Mesendoderm (in vitro differentiated cells): Measurements from ENCODE around the gene CTIF.

Experiments used
- DNase-seq: peaks from one replicate; pipeline ENCODE4 v3.0.0; 2013
- H2AK5ac ChIP-seq: 2 replicates; pipeline ENCODE4 v1.6.1; 2013; ENCODE audit warnings: low read length, inconsistent platforms
- H2BK120ac ChIP-seq: 2 replicates; pipeline ENCODE4 v1.6.1; 2013; ENCODE audit warnings: low read depth, mild to moderate bottlenecking, low read length, moderate library complexity, mixed read lengths
- H2BK15ac ChIP-seq: replicated peaks from 2 replicates; pipeline ENCODE4 v1.6.1; 2013; ENCODE audit warnings: low read depth, mild to moderate bottlenecking, moderate library complexity
- H2BK5ac ChIP-seq: 2 replicates; pipeline ENCODE4 v1.6.1; 2013; ENCODE audit warnings: low read length, inconsistent platforms
- H3K18ac ChIP-seq: 2 replicates; pipeline ENCODE4 v1.6.1; 2013; ENCODE audit warnings: mild to moderate bottlenecking, low read length, mixed read lengths
- H3K23ac ChIP-seq: one replicate; pipeline ENCODE4 v1.6.1; 2013; ENCODE audit warnings: low read length
- H3K27ac ChIP-seq: 2 replicates; pipeline ENCODE4 v1.5.1; 2013; ENCODE audit warnings: low read depth, mild to moderate bottlenecking, inconsistent platforms, low read length, moderate library complexity
- H3K27me3 ChIP-seq: 2 replicates; pipeline ENCODE4 v1.6.1; 2013; ENCODE audit warnings: low read length, control low read depth, mild to moderate bottlenecking, inconsistent platforms; ENCODE audit not compliant: insufficient read depth, poor library complexity
- H3K36me3 ChIP-seq: 2 replicates; pipeline ENCODE4 v1.6.1; 2013; ENCODE audit warnings: low read length, inconsistent platforms; ENCODE audit not compliant: control insufficient read depth, insufficient read depth
- H3K4ac ChIP-seq: one replicate; pipeline ENCODE4 v1.6.1; 2013; ENCODE audit warnings: low read depth, mild to moderate bottlenecking, low read length, moderate library complexity
- H3K4me1 ChIP-seq: 2 replicates; pipeline ENCODE4 v1.6.1; 2013; ENCODE audit warnings: low read depth, low read length, inconsistent platforms; ENCODE audit not compliant: control insufficient read depth
- H3K4me2 ChIP-seq: 2 replicates; pipeline ENCODE4 v1.6.1; 2013; ENCODE audit warnings: low read length
- H3K4me3 ChIP-seq: 2 replicates; pipeline ENCODE4 v1.5.1; 2013; ENCODE audit warnings: mild to moderate bottlenecking, low read length
- H3K56ac ChIP-seq: one replicate; pipeline ENCODE4 v1.6.1; 2013; ENCODE audit warnings: low read length
- H3K79me1 ChIP-seq: 2 replicates; pipeline ENCODE4 v1.6.1; 2013; ENCODE audit warnings: low read length, inconsistent platforms
- H3K79me2 ChIP-seq: 2 replicates; pipeline ENCODE4 v1.6.1; 2013; ENCODE audit warnings: mild to moderate bottlenecking, low read length; ENCODE audit not compliant: control insufficient read depth, insufficient read depth
- H3K9ac ChIP-seq: 2 replicates; pipeline ENCODE4 v1.6.1; 2013; ENCODE audit warnings: low read length, inconsistent platforms
- H4K5ac ChIP-seq: one replicate; pipeline ENCODE4 v1.6.1; 2013; ENCODE audit warnings: low read length
- H4K8ac ChIP-seq: one replicate; pipeline ENCODE4 v1.6.1; 2013; ENCODE audit warnings: low read depth, mild to moderate bottlenecking, control low read depth, low read length, moderate library complexity
- WGBS: extraction: QIAGEN DNeasy Blood & Tissue Kit; methylation state at CpG from one replicate; pipeline ENCODE4 v1.1.7; 2013; ENCODE audit warnings: low lambda C conversion rate, missing lambda C conversion rate; ENCODE audit not compliant: insufficient coverage; ENCODE audit errors: extremely low coverage; 5-methylcytosine and 5-hydroxymethylcytosine counted together

Gene CTIF

GRCh38 chr18:48672671-48673340, 134.0 kb downstream of the CTIF start:
- Histone ChIP-seq H3K18ac (no peak overlapping the region), H3K23ac (no peak overlapping the region), H3K4ac (no peak overlapping the region), H3K79me2 (no peaks in the 10 kb centered on the region), H2BK15ac (no peak overlapping the region), H3K36me3 (peaks cover 1% of the 10 kb centered on the region), H2AK5ac (no peak overlapping the region), H3K79me1 (no peaks in the 10 kb centered on the region), H3K27ac (no peak overlapping the region), H4K8ac (no peak overlapping the region), H3K4me1 (no peaks in the 10 kb centered on the region), H4K5ac (no peak overlapping the region), H3K56ac (no peak overlapping the region), H2BK120ac (no peak overlapping the region), H3K9ac (no peak overlapping the region), H3K4me2 (no peak overlapping the region), H3K27me3 (no peaks in the 10 kb centered on the region), H3K4me3 (no peak overlapping the region), H2BK5ac (no peak overlapping the region)
- no CpG with 5 or more reads among the region's 6 CpGs for WGBS
- DNase-seq, result no peak

GRCh38 chr18:48673456-48673852, 134.6 kb downstream of the CTIF start:
- no peak overlapping the region for H3K4me3 ChIP-seq
- no peak overlapping the region for H3K27ac ChIP-seq

GRCh38 chr18:48673853-48674721, 135.3 kb downstream of the CTIF start:
- Histone ChIP-seq H3K56ac (no peak overlapping the region), H3K27ac (no peak overlapping the region), H3K79me1 (no peaks in the 10 kb centered on the region), H2AK5ac (no peak overlapping the region), H3K36me3 (peaks cover 1% of the 10 kb centered on the region), H3K4me2 (no peak overlapping the region), H4K5ac (no peak overlapping the region), H2BK120ac (no peak overlapping the region), H3K79me2 (no peaks in the 10 kb centered on the region), H2BK5ac (no peak overlapping the region), H2BK15ac (no peak overlapping the region), H3K18ac (no peak overlapping the region), H3K4me1 (no peaks in the 10 kb centered on the region), H3K4ac (no peak overlapping the region), H4K8ac (no peak overlapping the region), H3K4me3 (no peak overlapping the region), H3K27me3 (no peaks in the 10 kb centered on the region), H3K23ac (no peak overlapping the region), H3K9ac (no peak overlapping the region)
- WGBS, result no CpG with 5 or more reads among the region's 9 CpGs
- DNase-seq, result no peak

More at GRCh38 chr18:48673456-48673852, 134.6 kb downstream of the CTIF start:
- H3K79me1 ChIP-seq, result no peaks in the 10 kb centered on the region
- H2BK15ac ChIP-seq, result no peak overlapping the region
- no peak overlapping the region for H2AK5ac ChIP-seq
- no peak overlapping the region for H3K9ac ChIP-seq
- H3K4me2 ChIP-seq, result no peak overlapping the region
- H3K4ac ChIP-seq, result no peak overlapping the region
- no peak overlapping the region for H3K18ac ChIP-seq
- H4K8ac ChIP-seq, result no peak overlapping the region
- H3K56ac ChIP-seq, result no peak overlapping the region
- WGBS, result no CpG with 5 or more reads among the region's 3 CpGs
- H3K79me2 ChIP-seq, result no peaks in the 10 kb centered on the region
- H2BK5ac ChIP-seq, result no peak overlapping the region
- DNase-seq, result no peak
- H4K5ac ChIP-seq, result no peak overlapping the region
- H2BK120ac ChIP-seq, result no peak overlapping the region
- H3K27me3 ChIP-seq, result no peaks in the 10 kb centered on the region
- H3K4me1 ChIP-seq, result no peaks in the 10 kb centered on the region
- H3K36me3 ChIP-seq, result peaks cover 1% of the 10 kb centered on the region
- H3K23ac ChIP-seq, result no peak overlapping the region

GRCh38 chr18:48674758-48675351, 136.0 kb downstream of the CTIF start:
- H3K23ac ChIP-seq, result no peak overlapping the region
- no peaks in the 10 kb centered on the region for H3K79me1 ChIP-seq
- no peak overlapping the region for H2AK5ac ChIP-seq
- no peak overlapping the region for H3K4me2 ChIP-seq
- peaks cover 1% of the 10 kb centered on the region for H3K36me3 ChIP-seq
- H3K9ac ChIP-seq, result no peak overlapping the region
- no peak overlapping the region for H4K8ac ChIP-seq
- no CpG with 5 or more reads among the region's 4 CpGs for WGBS
- H2BK5ac ChIP-seq, result no peak overlapping the region
- no peak overlapping the region for H3K18ac ChIP-seq
- H3K56ac ChIP-seq, result no peak overlapping the region
- no peak overlapping the region for H2BK15ac ChIP-seq
- no peak overlapping the region for H3K27ac ChIP-seq
- no peaks in the 10 kb centered on the region for H3K27me3 ChIP-seq
- DNase-seq, result no peak
- H3K79me2 ChIP-seq, result no peaks in the 10 kb centered on the region
- no peak overlapping the region for H4K5ac ChIP-seq
- H3K4me1 ChIP-seq, result no peaks in the 10 kb centered on the region
- no peak overlapping the region for H3K4ac ChIP-seq
- H2BK120ac ChIP-seq, result no peak overlapping the region
- H3K4me3 ChIP-seq, result no peak overlapping the region

- Histone ChIP-seq H3K36me3 (peaks cover 1% of the 10 kb centered on the region), H4K8ac (no peak overlapping the region), H3K56ac (peak overlapping the region; percentile 75), H3K27me3 (no peaks in the 10 kb centered on the region), H3K4ac (no peak overlapping the region), H3K9ac (peak overlapping the region; percentile 21), H3K79me1 (no peaks in the 10 kb centered on the region), H3K4me3 (no peak overlapping the region), H3K23ac (no peak overlapping the region), H3K4me1 (no peaks in the 10 kb centered on the region), H2AK5ac (no peak overlapping the region), H2BK15ac (no peak overlapping the region), H3K4me2 (no peak overlapping the region), H4K5ac (no peak overlapping the region), H3K79me2 (no peaks in the 10 kb centered on the region), H2BK120ac (no peak overlapping the region), H2BK5ac (no peak overlapping the region), H3K18ac (no peak overlapping the region), H3K27ac (no peak overlapping the region)
- no CpG with 5 or more reads among the region's 10 CpGs for WGBS
- peak; percentile 86 for DNase-seq
These were observed 136.5 kb downstream of the CTIF start for GRCh38 chr18:48675352-48675761.
